Small intestine (tissue), 16 donors: ENCODE results near the gene BSG. TPM values are rescaled to one million over a fixed set of nuclear protein-coding genes. Genes with fewer than 3 reads are reported as not detected.

Source experiments
- DNase-seq, 2 donors: peaks; one replicate each; pipeline versions ENCODE4 v3.0.0 to v3.0.0-alpha.2; 2013
- FAIRE-seq: peaks from 2 replicates; lab custom pipeline; 2012; peaks lifted over from hg19 to GRCh38; lab: Jason Lieb, UNC
- H3K27ac ChIP-seq, 3 donors: one replicate each; pipeline ENCODE4 v1.5.1; 2013; ENCODE audit warnings: low read length in 2 of 3, mild to moderate bottlenecking in 2 of 3, control low read depth in 1 of 3, inconsistent platforms in 1 of 3, low read depth in 1 of 3, moderate library complexity in 1 of 3
- H3K27me3 ChIP-seq, 3 donors: one replicate each; pipeline ENCODE4 v1.6.1; 2013; ENCODE audit warnings: low read length in 3 of 3, inconsistent platforms in 1 of 3; ENCODE audit not compliant: control insufficient read depth in 3 of 3, insufficient read depth in 3 of 3
- H3K36me3 ChIP-seq, 3 donors: one replicate each; pipeline ENCODE4 v1.6.1; 2013; ENCODE audit warnings: low read length in 3 of 3, inconsistent platforms in 1 of 3, low read depth in 1 of 3, mild to moderate bottlenecking in 1 of 3, moderate library complexity in 1 of 3; ENCODE audit not compliant: control insufficient read depth in 3 of 3, insufficient read depth in 2 of 3
- H3K4me1 ChIP-seq, 3 donors: one replicate each; pipeline ENCODE4 v1.6.1; 2013; ENCODE audit warnings: low read length in 2 of 3, inconsistent platforms in 1 of 3, low read depth in 1 of 3, mild to moderate bottlenecking in 1 of 3, moderate library complexity in 1 of 3; ENCODE audit not compliant: control insufficient read depth in 3 of 3, insufficient read depth in 2 of 3
- H3K4me3 ChIP-seq, 3 donors: one replicate each; pipeline ENCODE4 v1.5.1; 2013; ENCODE audit warnings: low read length in 3 of 3, control low read depth in 1 of 3, inconsistent platforms in 1 of 3, low read depth in 1 of 3, mild to moderate bottlenecking in 1 of 3, moderate library complexity in 1 of 3
- H3K9me3 ChIP-seq, 2 donors: one replicate each; pipeline ENCODE4 v1.6.1; 2013; ENCODE audit warnings: low read depth in 1 of 2, low read length in 1 of 2; ENCODE audit not compliant: control insufficient read depth in 2 of 2, insufficient read depth in 1 of 2
- WGBS, 3 donors: extraction: QIAGEN DNeasy Blood & Tissue Kit; methylation state at CpG; one replicate each; pipeline ENCODE4 v1.1.7; 2013; 5-methylcytosine and 5-hydroxymethylcytosine counted together
- long read RNA-seq, 10 donors: transcript quantifications; one replicate each; lab custom pipeline, GENCODE V29; 2026
- polyA plus RNA-seq, 4 donors: library from polyadenylated mRNA; stranded (reverse) in 3 of 4; unstranded in 1 of 4; fragments of 200-250 nt in 3 of 4; fragments of 120-200 nt in 1 of 4; gene quantifications; one replicate each; pipeline versions ENCODE4 v1.2.1 to v1.2.3, GENCODE V29; 2013
- donor health status: healthy with polysubstance abuse.
- donor health status: control.
- donor health status: control.
- donor health status: Bipolar disorder and iron deficiency.
- donor health status: healthy.

Gene BSG
- polyA plus RNA-seq: 100 to 1,000 TPM; 208 to 454 (median 374) TPM
- long read RNA-seq, donor 1: 0 reads
- long read RNA-seq, donor 2, partial matches to known transcripts: 39 of 124 reads
- long read RNA-seq, donor 2, other reads (novel, unspliced or antisense): 80 of 124 reads
- long read RNA-seq, donor 3, partial matches to known transcripts: 59 of 173 reads
- long read RNA-seq, donor 3, other reads (novel, unspliced or antisense): 112 of 173 reads
- long read RNA-seq, donor 4, partial matches to known transcripts: 0 of 7 reads
- long read RNA-seq, donor 4, other reads (novel, unspliced or antisense): 6 of 7 reads
- long read RNA-seq, donor 5, partial matches to known transcripts: 11 of 32 reads
- long read RNA-seq, donor 5, other reads (novel, unspliced or antisense): 21 of 32 reads
- long read RNA-seq, donor 6, transcript BSG-210 (2 exons, 611 nt): major isoform, 7 of 222 reads
- long read RNA-seq, donor 6, partial matches to known transcripts: 50 of 222 reads
- long read RNA-seq, donor 6, other reads (novel, unspliced or antisense): 161 of 222 reads
- long read RNA-seq, donor 7, transcript BSG-206 (3 exons, 582 nt): major isoform, 12 of 454 reads
- long read RNA-seq, donor 7, partial matches to known transcripts: 395 of 454 reads
- long read RNA-seq, donor 7, other reads (novel, unspliced or antisense): 41 of 454 reads
- long read RNA-seq, donor 8, partial matches to known transcripts: 0 of 7 reads
- long read RNA-seq, donor 8, other reads (novel, unspliced or antisense): 6 of 7 reads
- long read RNA-seq, donor 9, partial matches to known transcripts: 0 of 52 reads
- long read RNA-seq, donor 9, other reads (novel, unspliced or antisense): 45 of 52 reads
- long read RNA-seq, donor 10, transcript BSG-210 (2 exons, 611 nt): major isoform, 8 of 244 reads
- long read RNA-seq, donor 10, partial matches to known transcripts: 38 of 244 reads
- long read RNA-seq, donor 10, other reads (novel, unspliced or antisense): 195 of 244 reads

DNA sequence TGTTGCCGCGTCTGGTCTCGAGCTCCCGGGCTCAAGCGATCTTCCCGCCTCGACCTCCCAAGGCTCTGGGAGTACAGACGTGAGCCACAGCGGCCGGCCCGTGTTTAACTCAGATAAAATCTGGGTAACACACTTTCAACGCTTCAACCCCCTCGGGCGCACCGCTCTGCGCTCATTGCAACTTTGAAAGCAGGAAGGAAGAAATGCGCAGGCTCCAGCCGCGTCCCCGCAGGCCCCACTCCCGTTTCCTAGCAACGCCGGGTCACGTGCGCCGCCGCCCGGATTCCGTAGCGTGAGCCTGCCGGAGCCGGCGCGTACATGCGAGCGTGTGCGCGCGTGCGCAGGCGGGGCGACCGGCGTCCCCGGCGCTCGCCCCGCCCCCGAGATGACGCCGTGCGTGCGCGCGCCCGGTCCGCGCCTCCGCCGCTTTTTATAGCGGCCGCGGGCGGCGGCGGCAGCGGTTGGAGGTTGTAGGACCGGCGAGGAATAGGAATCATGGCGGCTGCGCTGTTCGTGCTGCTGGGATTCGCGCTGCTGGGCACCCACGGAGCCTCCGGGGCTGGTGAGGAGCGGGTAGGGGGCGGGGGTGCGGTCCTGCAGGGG is at the start of gene BSG:
Gene BSG, plus strand, starts transcription at position 457 of the 603 bp plus-strand sequence. Its CDS starts 39 bp downstream, at position 496.
- Histone ChIP-seq H3K27me3 (no peaks in the 10 kb centered on the region), H3K4me3 (peak within 1 kb of the TSS; percentile 81 to 99 (median 86)), H3K36me3 (peaks cover 0 to 23% (median 0%) of the 10 kb centered on the region in 3 donors), H3K27ac (peak within 1 kb of the TSS; percentile 69 to 96 (median 96)), H3K9me3 (no peaks in the 10 kb centered on the region), H3K4me1 (peaks cover 3 to 30% (median 12%) of the 10 kb centered on the region in 3 donors)
- DNase-seq (peak; percentile 99 to 100), FAIRE-seq (no peak)
- WGBS, 3 donors: 0 to 1% (median 1%) methylated on average over 60 to 79 of the region's 79 CpGs

DNA sequence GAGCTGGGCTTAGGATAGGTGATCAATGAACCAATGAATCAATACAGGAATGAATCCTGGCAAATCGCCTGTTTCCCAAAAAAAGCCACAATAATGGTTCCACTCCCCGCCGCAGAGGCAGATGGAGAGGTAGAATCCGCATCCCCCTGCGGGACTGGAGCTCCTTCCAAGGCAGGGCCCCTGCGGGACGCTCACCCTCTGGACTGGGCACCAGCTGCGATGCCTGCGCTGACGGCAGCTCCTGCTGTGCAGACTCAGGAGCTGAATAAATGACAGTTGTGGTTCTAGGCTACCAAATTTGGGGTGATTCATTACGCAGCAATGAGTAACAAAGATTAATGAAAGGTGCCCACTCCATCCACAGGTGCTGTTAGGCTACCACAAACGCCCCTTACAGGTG is 49.7 kb upstream of the BSG start:
- no peak for FAIRE-seq
- H3K27me3 ChIP-seq: peaks cover 0 to 2% (median 0%) of the 10 kb centered on the region in 3 donors
- no peak overlapping the region for H3K4me3 ChIP-seq
- H3K9me3 ChIP-seq: peaks cover 0 to 27% of the 10 kb centered on the region in 2 donors
- H3K4me1 ChIP-seq: no peaks in the 10 kb centered on the region
- WGBS, 3 donors: 89 to 92% (median 89%) methylated on average over 12 of the region's 12 CpGs
- H3K36me3 ChIP-seq: peaks cover 0 to 18% (median 0%) of the 10 kb centered on the region in 3 donors
- DNase-seq: no peak
- no peak overlapping the region for H3K27ac ChIP-seq

DNA sequence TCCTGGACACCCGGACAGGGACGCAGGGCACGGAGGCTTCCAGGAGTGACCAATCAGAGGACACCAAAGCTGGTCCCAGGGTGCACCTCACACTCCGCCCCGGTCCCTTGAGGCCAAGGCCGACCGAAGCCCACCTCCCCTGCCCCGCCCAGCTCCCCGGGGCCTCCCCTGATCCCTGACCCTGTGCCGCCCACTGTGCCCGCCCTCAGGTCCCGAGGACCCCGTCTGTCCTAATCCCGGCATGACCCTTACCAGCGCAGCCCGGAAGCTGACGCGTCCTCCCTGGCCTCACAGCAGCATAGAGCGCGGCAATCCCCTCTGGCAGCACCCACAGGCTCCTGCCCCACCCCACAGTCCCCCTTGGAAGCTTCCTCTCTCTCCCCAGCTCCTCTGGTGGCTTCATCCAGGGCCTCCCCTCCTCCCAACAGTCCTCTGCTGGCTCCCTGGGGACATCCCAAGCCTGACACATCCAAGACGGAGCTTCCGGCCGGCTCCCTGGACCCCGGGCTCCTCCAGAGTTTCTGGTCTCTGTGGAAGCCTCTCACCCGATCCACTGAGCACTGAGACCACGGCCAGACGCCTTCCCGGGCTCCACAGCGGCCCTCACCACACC is 48.2 kb upstream of the BSG start:
- 47 to 66% (median 63%) methylated on average over 27 to 29 of the region's 29 CpGs for WGBS, 3 donors
- peaks cover 0 to 18% (median 0%) of the 10 kb centered on the region in 3 donors for H3K36me3 ChIP-seq
- no peak for DNase-seq
- H3K4me3 ChIP-seq: no peak overlapping the region
- peaks cover 0 to 2% (median 0%) of the 10 kb centered on the region in 3 donors for H3K27me3 ChIP-seq
- no peak overlapping the region for H3K27ac ChIP-seq
- H3K4me1 ChIP-seq: no peaks in the 10 kb centered on the region
- H3K9me3 ChIP-seq: peaks cover 0 to 27% of the 10 kb centered on the region in 2 donors
- no peak for FAIRE-seq

DNA sequence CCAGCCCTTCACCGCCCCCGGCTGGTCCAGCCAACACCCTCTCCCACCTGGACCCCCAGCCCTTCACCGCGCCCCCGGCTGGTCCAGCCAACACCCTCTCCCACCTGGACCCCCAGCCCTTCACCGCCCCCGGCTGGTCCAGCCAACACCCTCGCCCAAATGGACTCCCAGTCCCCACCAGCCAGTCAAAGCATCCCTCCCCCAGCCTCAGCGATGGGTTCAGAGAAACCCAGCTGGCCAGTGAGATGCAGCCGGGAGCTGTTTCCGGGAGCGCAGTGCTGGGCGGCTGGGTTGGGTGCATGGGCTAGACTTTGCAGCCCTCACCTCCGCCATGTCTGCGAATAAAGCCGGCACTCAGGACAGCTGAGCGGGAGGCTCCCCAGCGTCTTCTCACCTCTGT is 47.4 kb upstream of the BSG start:
- Histone ChIP-seq H3K27ac (no peak overlapping the region), H3K27me3 (peaks cover 0 to 2% (median 0%) of the 10 kb centered on the region in 3 donors), H3K4me3 (no peak overlapping the region), H3K4me1 (no peaks in the 10 kb centered on the region), H3K9me3 (peaks cover 0 to 25% of the 10 kb centered on the region in 2 donors), H3K36me3 (peaks cover 0 to 12% (median 0%) of the 10 kb centered on the region in 3 donors)
- no peak for FAIRE-seq
- no peak for DNase-seq
- WGBS, 3 donors: 73 to 80% (median 75%) methylated on average over 18 of the region's 18 CpGs

DNA sequence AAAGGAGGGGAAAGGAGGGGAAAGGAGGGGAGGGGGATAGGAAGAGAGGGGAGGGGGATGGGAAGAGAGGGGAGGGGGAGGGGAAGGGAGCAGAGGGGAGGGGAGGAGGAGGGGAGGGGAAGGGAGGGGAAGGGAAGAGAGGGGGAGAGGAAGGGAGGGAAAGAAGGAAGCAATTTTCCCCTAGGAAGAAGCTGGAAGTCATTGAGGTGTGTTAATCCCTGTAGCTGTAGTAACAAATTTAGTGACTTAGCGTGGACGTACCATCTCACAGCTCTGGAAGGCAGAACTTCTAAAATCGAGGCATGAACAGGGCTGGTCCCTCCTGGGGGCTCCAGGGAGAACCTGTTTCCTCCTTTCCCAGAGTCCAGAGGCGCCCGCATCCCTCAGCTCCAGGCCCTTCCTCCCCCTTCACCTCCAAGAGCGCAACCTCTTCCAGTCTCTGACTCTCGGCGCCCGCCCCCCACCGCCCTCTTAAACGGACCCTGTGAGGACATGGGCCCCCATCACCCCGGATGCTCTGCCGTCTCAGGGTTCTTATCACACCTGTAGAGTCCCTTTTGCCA is 46.5 kb upstream of the BSG start:
- Histone ChIP-seq H3K4me1 (peaks cover 0 to 7% (median 0%) of the 10 kb centered on the region in 3 donors), H3K9me3 (peaks cover 0 to 19% of the 10 kb centered on the region in 2 donors), H3K27me3 (peaks cover 0 to 2% (median 0%) of the 10 kb centered on the region in 3 donors), H3K27ac (no peak overlapping the region), H3K4me3 (no peak overlapping the region), H3K36me3 (peaks cover 0 to 6% (median 0%) of the 10 kb centered on the region in 3 donors)
- no peak for DNase-seq
- 50 to 52% (median 52%) methylated on average over 13 of the region's 13 CpGs for WGBS, 3 donors
- FAIRE-seq: no peak

DNA sequence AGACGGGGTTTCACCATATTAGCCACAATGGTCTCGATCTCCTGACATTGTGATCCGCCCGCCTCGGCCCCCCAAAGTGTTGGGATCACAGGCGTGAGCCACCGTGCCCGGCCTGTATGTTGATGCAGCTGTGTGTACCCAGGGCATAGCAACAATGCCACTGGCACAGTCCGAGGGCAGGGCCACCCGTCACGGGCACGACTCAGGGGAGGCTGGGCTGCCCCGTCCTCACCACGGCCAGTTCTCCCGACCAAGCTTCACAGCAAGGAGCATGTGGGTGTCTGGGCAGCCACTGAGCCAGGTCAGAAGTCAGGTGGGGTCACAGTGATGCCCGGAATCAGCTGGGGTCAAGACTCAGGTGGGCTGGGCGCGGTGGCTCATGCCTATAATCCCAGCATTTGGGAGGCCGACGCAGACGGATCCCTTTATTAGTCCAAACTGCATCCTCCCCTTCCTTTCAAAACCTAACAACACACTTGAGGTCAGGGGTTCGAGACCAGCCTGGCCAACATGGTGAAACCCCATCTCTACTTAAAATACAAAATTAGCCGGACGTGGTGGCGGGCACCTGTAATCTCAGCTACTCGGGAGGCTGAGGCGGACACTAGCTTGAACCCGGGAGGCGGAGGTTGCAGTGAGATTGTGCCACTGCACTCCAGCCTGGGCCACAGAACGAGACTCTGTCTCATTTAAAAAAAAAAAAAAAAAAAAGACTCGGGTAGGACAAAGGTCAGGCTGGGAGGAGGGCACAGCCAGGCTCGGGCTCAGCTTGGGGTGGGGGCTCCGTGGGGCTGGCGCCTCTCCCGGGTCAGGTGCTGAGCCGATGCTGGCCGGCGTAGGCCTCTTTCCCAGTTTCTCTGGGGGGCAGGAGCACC is 42.0 kb upstream of the BSG start:
- WGBS, 3 donors: 44 to 65% (median 55%) methylated on average over 37 to 38 of the region's 38 CpGs
- H3K36me3 ChIP-seq: peaks cover 0 to 21% (median 0%) of the 10 kb centered on the region in 3 donors
- H3K27ac ChIP-seq: peak overlapping the region; percentile 94 to 98 (median 96)
- peaks cover 2 to 19% (median 8%) of the 10 kb centered on the region in 3 donors for H3K4me1 ChIP-seq
- FAIRE-seq: no peak
- no peak for DNase-seq
- peak overlapping the region; percentile 58 to 79 (median 63) for H3K4me3 ChIP-seq
- H3K9me3 ChIP-seq: no peaks in the 10 kb centered on the region
- H3K27me3 ChIP-seq: peaks cover 0 to 2% (median 0%) of the 10 kb centered on the region in 3 donors
